Ammon's horn (tissue), 1 donor: ENCODE measurements around the gene SMPD2.

Source experiments
- DNase-seq: peaks from one replicate; pipeline ENCODE4 v3.0.0-alpha.2; 2016; ENCODE audit warnings: low spot score

Gene SMPD2

GRCh38 chr6:109446541-109446940, 6.0 kb downstream of the SMPD2 start:
- no peak for DNase-seq

- no peak for DNase-seq
Observed at GRCh38 chr6:109447087-109447486, 6.6 kb downstream of the SMPD2 start.

- DNase-seq = no peak
Observed at GRCh38 chr6:109447878-109448555, 7.5 kb downstream of the SMPD2 start.

GRCh38 chr6:109448615-109449014, 8.1 kb downstream of the SMPD2 start:
- DNase-seq = no peak

- DNase-seq = no peak
Observed at GRCh38 chr6:109449064-109449794, 8.7 kb downstream of the SMPD2 start.

- DNase-seq = no peak
Observed at GRCh38 chr6:109449795-109450673, 9.5 kb downstream of the SMPD2 start.

GRCh38 chr6:109450801-109451200, 10.3 kb downstream of the SMPD2 start:
- no peak for DNase-seq

- no peak for DNase-seq
Observed at GRCh38 chr6:109451376-109451775, 10.9 kb downstream of the SMPD2 start.

GRCh38 chr6:109452181-109452580, 11.7 kb downstream of the SMPD2 start:
- DNase-seq = no peak

- DNase-seq = no peak
Observed at GRCh38 chr6:109453156-109453555, 12.6 kb downstream of the SMPD2 start.

- no peak for DNase-seq
Observed at GRCh38 chr6:109453594-109454495, 13.3 kb downstream of the SMPD2 start.

- DNase-seq = peak; percentile 80
Observed at GRCh38 chr6:109454496-109455436, 14.2 kb downstream of the SMPD2 start.

- DNase-seq = peak; percentile 67
Observed at GRCh38 chr6:109455437-109456110, 15.1 kb downstream of the SMPD2 start, which contains the start of gene MICAL1. Gene MICAL1, minus strand, starts transcription at chr6:109455772. Its CDS starts 1,576 bp downstream, at chr6:109454196.

GRCh38 chr6:109456111-109456583, 15.6 kb downstream of the SMPD2 start:
- DNase-seq = no peak

- DNase-seq = peak; percentile 66
Observed at GRCh38 chr6:109456710-109457561, 16.4 kb downstream of the SMPD2 start.

- DNase-seq = no peak
Observed at GRCh38 chr6:109457562-109457996, 17.1 kb downstream of the SMPD2 start.

- DNase-seq = peak; percentile 68
Observed at GRCh38 chr6:109458774-109459531, 18.4 kb downstream of the SMPD2 start.
